Astrocyte (in vitro differentiated cells and primary cell): ENCODE results near the gene STK4.

ENCODE experiments used
- EZH2 ChIP-seq: IDR thresholded peaks from 2 replicates; pipeline ENCODE4 v1.6.1; 2012; ENCODE audit warnings: mild to moderate bottlenecking, low read length, inconsistent platforms; ENCODE audit not compliant: insufficient read depth
- TF ChIP-seq, protein P1 (sequence below): IDR thresholded peaks from 2 replicates; pipeline ENCODE4 v1.5.1; 2011; ENCODE audit warnings: low read depth, mild to moderate bottlenecking, inconsistent platforms, low read length, moderate library complexity; ENCODE audit not compliant: insufficient read depth

DNA sequence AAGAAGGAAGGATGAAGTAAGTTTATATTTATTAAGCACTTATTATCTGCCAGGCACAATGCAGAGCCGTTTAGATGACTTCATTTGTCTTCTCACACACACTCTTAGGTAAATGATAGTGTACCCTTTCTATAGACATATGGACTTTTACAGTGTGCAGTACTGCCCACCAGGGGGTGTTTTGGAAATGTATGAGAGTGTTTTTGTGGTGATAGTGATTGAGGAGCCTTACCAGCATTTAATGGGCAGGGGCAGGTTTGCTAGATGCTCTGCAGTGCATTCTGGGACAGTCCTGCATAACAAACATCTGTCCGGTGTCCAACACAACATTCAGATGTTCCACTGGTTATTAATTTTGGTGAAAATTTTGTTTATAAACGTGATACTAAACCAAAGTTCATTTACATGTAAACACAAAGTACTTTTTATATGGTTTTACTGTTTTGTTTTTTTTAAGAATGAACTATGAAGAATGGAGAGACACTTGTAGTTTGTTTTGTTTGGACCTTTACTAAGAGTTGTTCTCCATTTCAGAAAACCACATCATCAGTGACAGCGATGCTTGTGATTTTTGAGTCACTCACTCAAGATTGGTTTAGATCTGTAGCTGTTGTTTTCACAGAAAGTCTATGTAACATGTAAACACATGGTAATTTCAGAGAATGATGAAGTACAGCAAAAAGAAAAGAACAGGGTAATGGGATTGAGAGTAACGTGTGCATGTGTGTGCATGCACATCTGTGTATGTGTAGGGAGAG is 114.7 kb downstream of the STK4 start:
- TF ChIP-seq, protein P1, sequence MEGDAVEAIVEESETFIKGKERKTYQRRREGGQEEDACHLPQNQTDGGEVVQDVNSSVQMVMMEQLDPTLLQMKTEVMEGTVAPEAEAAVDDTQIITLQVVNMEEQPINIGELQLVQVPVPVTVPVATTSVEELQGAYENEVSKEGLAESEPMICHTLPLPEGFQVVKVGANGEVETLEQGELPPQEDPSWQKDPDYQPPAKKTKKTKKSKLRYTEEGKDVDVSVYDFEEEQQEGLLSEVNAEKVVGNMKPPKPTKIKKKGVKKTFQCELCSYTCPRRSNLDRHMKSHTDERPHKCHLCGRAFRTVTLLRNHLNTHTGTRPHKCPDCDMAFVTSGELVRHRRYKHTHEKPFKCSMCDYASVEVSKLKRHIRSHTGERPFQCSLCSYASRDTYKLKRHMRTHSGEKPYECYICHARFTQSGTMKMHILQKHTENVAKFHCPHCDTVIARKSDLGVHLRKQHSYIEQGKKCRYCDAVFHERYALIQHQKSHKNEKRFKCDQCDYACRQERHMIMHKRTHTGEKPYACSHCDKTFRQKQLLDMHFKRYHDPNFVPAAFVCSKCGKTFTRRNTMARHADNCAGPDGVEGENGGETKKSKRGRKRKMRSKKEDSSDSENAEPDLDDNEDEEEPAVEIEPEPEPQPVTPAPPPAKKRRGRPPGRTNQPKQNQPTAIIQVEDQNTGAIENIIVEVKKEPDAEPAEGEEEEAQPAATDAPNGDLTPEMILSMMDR, result peak; percentile 45
- TF ChIP-seq EZH2, result no peak
